ENCODE results near the gene WNK1. TPM values are rescaled to one million over a fixed set of nuclear protein-coding genes. Genes with fewer than 3 reads are reported as not detected.

Gene WNK1
- polyA plus RNA-seq, 4 donors: 12.7 to 48.4 (median 20.2) TPM

- peaks cover 9 to 31% (median 20%) of the 10 kb centered on the region in 3 donors for H3K36me3 ChIP-seq (ENCODE audit: control insufficient read depth in 3 of 3, insufficient read depth in 2 of 3, low read depth in 1 of 3, low read length in 3 of 3)
- no peak overlapping the region for H3K27ac ChIP-seq (ENCODE audit: low read depth in 1 of 3, low read length in 2 of 3)
- 66 to 79% (median 74%) methylated on average over 1 of the region's 1 CpG for WGBS, 3 donors
- H3K4me1 ChIP-seq (ENCODE audit: control insufficient read depth in 3 of 3, insufficient read depth in 2 of 3, low read depth in 1 of 3, low read length in 2 of 3): no peaks in the 10 kb centered on the region
- H3K9me3 ChIP-seq (ENCODE audit: control insufficient read depth in 2 of 2, insufficient read depth in 1 of 2, low read depth in 1 of 2, low read length in 1 of 2): no peaks in the 10 kb centered on the region
- DNase-seq (no peak), FAIRE-seq (no peak)
- no peaks in the 10 kb centered on the region for H3K27me3 ChIP-seq (ENCODE audit: control insufficient read depth in 3 of 3, insufficient read depth in 3 of 3, low read length in 3 of 3)
- H3K4me3 ChIP-seq (ENCODE audit: low read depth in 1 of 3, low read length in 3 of 3): no peak overlapping the region
Measured at GRCh38 chr12:865614-866013, 113.2 kb downstream of the WNK1 start.

- Histone ChIP-seq H3K27ac (ENCODE audit: low read depth in 1 of 3, low read length in 2 of 3) (no peak overlapping the region), H3K4me1 (ENCODE audit: control insufficient read depth in 3 of 3, insufficient read depth in 2 of 3, low read depth in 1 of 3, low read length in 2 of 3) (no peaks in the 10 kb centered on the region), H3K4me3 (ENCODE audit: low read depth in 1 of 3, low read length in 3 of 3) (no peak overlapping the region), H3K36me3 (ENCODE audit: control insufficient read depth in 3 of 3, insufficient read depth in 2 of 3, low read depth in 1 of 3, low read length in 3 of 3) (peaks cover 9 to 34% (median 12%) of the 10 kb centered on the region in 3 donors), H3K9me3 (ENCODE audit: control insufficient read depth in 2 of 2, insufficient read depth in 1 of 2, low read depth in 1 of 2, low read length in 1 of 2) (no peaks in the 10 kb centered on the region), H3K27me3 (ENCODE audit: control insufficient read depth in 3 of 3, insufficient read depth in 3 of 3, low read length in 3 of 3) (no peaks in the 10 kb centered on the region)
- WGBS, 3 donors: 95 to 98% (median 95%) methylated on average over 5 of the region's 5 CpGs
- DNase-seq (no peak), FAIRE-seq (no peak)
Measured at GRCh38 chr12:867905-868304, 115.5 kb downstream of the WNK1 start.

GRCh38 chr12:868722-869121 is 116.3 kb downstream of the WNK1 start:
- Histone ChIP-seq H3K4me1 (ENCODE audit: control insufficient read depth in 3 of 3, insufficient read depth in 2 of 3, low read depth in 1 of 3, low read length in 2 of 3) (no peaks in the 10 kb centered on the region), H3K4me3 (ENCODE audit: low read depth in 1 of 3, low read length in 3 of 3) (no peak overlapping the region), H3K9me3 (ENCODE audit: control insufficient read depth in 2 of 2, insufficient read depth in 1 of 2, low read depth in 1 of 2, low read length in 1 of 2) (no peaks in the 10 kb centered on the region), H3K27ac (ENCODE audit: low read depth in 1 of 3, low read length in 2 of 3) (no peak overlapping the region), H3K36me3 (ENCODE audit: control insufficient read depth in 3 of 3, insufficient read depth in 2 of 3, low read depth in 1 of 3, low read length in 3 of 3) (peaks cover 9 to 34% (median 12%) of the 10 kb centered on the region in 3 donors), H3K27me3 (ENCODE audit: control insufficient read depth in 3 of 3, insufficient read depth in 3 of 3, low read length in 3 of 3) (no peaks in the 10 kb centered on the region)
- DNase-seq: no peak
- no peak for FAIRE-seq
- WGBS, 3 donors: 76 to 84% (median 77%) methylated on average over 3 of the region's 3 CpGs

- H3K36me3 ChIP-seq (ENCODE audit: control insufficient read depth in 3 of 3, insufficient read depth in 2 of 3, low read depth in 1 of 3, low read length in 3 of 3): peaks cover 9 to 27% (median 10%) of the 10 kb centered on the region in 3 donors
- H3K9me3 ChIP-seq (ENCODE audit: control insufficient read depth in 2 of 2, insufficient read depth in 1 of 2, low read depth in 1 of 2, low read length in 1 of 2): no peaks in the 10 kb centered on the region
- no peaks in the 10 kb centered on the region for H3K4me1 ChIP-seq (ENCODE audit: control insufficient read depth in 3 of 3, insufficient read depth in 2 of 3, low read depth in 1 of 3, low read length in 2 of 3)
- no peak overlapping the region for H3K4me3 ChIP-seq (ENCODE audit: low read depth in 1 of 3, low read length in 3 of 3)
- DNase-seq (peak in 1 of 2 donors; percentile 6), FAIRE-seq (no peak)
- no peaks in the 10 kb centered on the region for H3K27me3 ChIP-seq (ENCODE audit: control insufficient read depth in 3 of 3, insufficient read depth in 3 of 3, low read length in 3 of 3)
- H3K27ac ChIP-seq (ENCODE audit: low read depth in 1 of 3, low read length in 2 of 3): no peak overlapping the region
- WGBS, 3 donors: 64 to 94% (median 71%) methylated on average over 1 of the region's 1 CpG
Measured at GRCh38 chr12:870378-870777, 118.0 kb downstream of the WNK1 start.

GRCh38 chr12:873954-874353 is 121.6 kb downstream of the WNK1 start:
- FAIRE-seq: no peak
- peaks cover 0 to 13% (median 9%) of the 10 kb centered on the region in 3 donors for H3K36me3 ChIP-seq (ENCODE audit: control insufficient read depth in 3 of 3, insufficient read depth in 2 of 3, low read depth in 1 of 3, low read length in 3 of 3)

GRCh38 chr12:879641-880040 is 127.3 kb downstream of the WNK1 start:
- 88 to 96% (median 96%) methylated on average over 5 of the region's 5 CpGs for WGBS, 3 donors
- no peak for FAIRE-seq
- peaks cover 16 to 22% (median 18%) of the 10 kb centered on the region in 3 donors for H3K36me3 ChIP-seq (ENCODE audit: control insufficient read depth in 3 of 3, insufficient read depth in 2 of 3, low read depth in 1 of 3, low read length in 3 of 3)

More at GRCh38 chr12:873954-874353, 121.6 kb downstream of the WNK1 start:
- Histone ChIP-seq H3K9me3 (ENCODE audit: control insufficient read depth in 2 of 2, insufficient read depth in 1 of 2, low read depth in 1 of 2, low read length in 1 of 2) (no peaks in the 10 kb centered on the region), H3K27me3 (ENCODE audit: control insufficient read depth in 3 of 3, insufficient read depth in 3 of 3, low read length in 3 of 3) (no peaks in the 10 kb centered on the region), H3K27ac (ENCODE audit: low read depth in 1 of 3, low read length in 2 of 3) (no peak overlapping the region), H3K4me3 (ENCODE audit: low read depth in 1 of 3, low read length in 3 of 3) (no peak overlapping the region), H3K4me1 (ENCODE audit: control insufficient read depth in 3 of 3, insufficient read depth in 2 of 3, low read depth in 1 of 3, low read length in 2 of 3) (no peaks in the 10 kb centered on the region)
- 57 to 77% (median 57%) methylated on average over 2 of the region's 2 CpGs for WGBS, 3 donors
- DNase-seq: peak in 1 of 2 donors; percentile 36

GRCh38 chr12:880656-881055 is 128.3 kb downstream of the WNK1 start:
- H3K36me3 ChIP-seq (ENCODE audit: control insufficient read depth in 3 of 3, insufficient read depth in 2 of 3, low read depth in 1 of 3, low read length in 3 of 3): peaks cover 20 to 30% (median 28%) of the 10 kb centered on the region in 3 donors
- H3K9me3 ChIP-seq (ENCODE audit: control insufficient read depth in 2 of 2, insufficient read depth in 1 of 2, low read depth in 1 of 2, low read length in 1 of 2): no peaks in the 10 kb centered on the region
- H3K27ac ChIP-seq (ENCODE audit: low read depth in 1 of 3, low read length in 2 of 3): no peak overlapping the region
- 79 to 80% (median 80%) methylated on average over 4 of the region's 4 CpGs for WGBS, 3 donors
- H3K27me3 ChIP-seq (ENCODE audit: control insufficient read depth in 3 of 3, insufficient read depth in 3 of 3, low read length in 3 of 3): no peaks in the 10 kb centered on the region
- no peak overlapping the region for H3K4me3 ChIP-seq (ENCODE audit: low read depth in 1 of 3, low read length in 3 of 3)
- FAIRE-seq (no peak), DNase-seq (no peak)
- H3K4me1 ChIP-seq (ENCODE audit: control insufficient read depth in 3 of 3, insufficient read depth in 2 of 3, low read depth in 1 of 3, low read length in 2 of 3): no peaks in the 10 kb centered on the region

More at GRCh38 chr12:879641-880040, 127.3 kb downstream of the WNK1 start:
- no peaks in the 10 kb centered on the region for H3K27me3 ChIP-seq (ENCODE audit: control insufficient read depth in 3 of 3, insufficient read depth in 3 of 3, low read length in 3 of 3)
- no peak overlapping the region for H3K27ac ChIP-seq (ENCODE audit: low read depth in 1 of 3, low read length in 2 of 3)
- H3K4me3 ChIP-seq (ENCODE audit: low read depth in 1 of 3, low read length in 3 of 3): no peak overlapping the region
- H3K9me3 ChIP-seq (ENCODE audit: control insufficient read depth in 2 of 2, insufficient read depth in 1 of 2, low read depth in 1 of 2, low read length in 1 of 2): no peaks in the 10 kb centered on the region
- H3K4me1 ChIP-seq (ENCODE audit: control insufficient read depth in 3 of 3, insufficient read depth in 2 of 3, low read depth in 1 of 3, low read length in 2 of 3): no peaks in the 10 kb centered on the region
- no peak for DNase-seq

GRCh38 chr12:884746-885414 is 132.5 kb downstream of the WNK1 start:
- Histone ChIP-seq H3K27me3 (ENCODE audit: control insufficient read depth in 3 of 3, insufficient read depth in 3 of 3, low read length in 3 of 3) (no peaks in the 10 kb centered on the region), H3K27ac (ENCODE audit: low read depth in 1 of 3, low read length in 2 of 3) (no peak overlapping the region), H3K4me1 (ENCODE audit: control insufficient read depth in 3 of 3, insufficient read depth in 2 of 3, low read depth in 1 of 3, low read length in 2 of 3) (no peaks in the 10 kb centered on the region), H3K4me3 (ENCODE audit: low read depth in 1 of 3, low read length in 3 of 3) (no peak overlapping the region), H3K9me3 (ENCODE audit: control insufficient read depth in 2 of 2, insufficient read depth in 1 of 2, low read depth in 1 of 2, low read length in 1 of 2) (no peaks in the 10 kb centered on the region), H3K36me3 (ENCODE audit: control insufficient read depth in 3 of 3, insufficient read depth in 2 of 3, low read depth in 1 of 3, low read length in 3 of 3) (peaks cover 18 to 33% (median 33%) of the 10 kb centered on the region in 3 donors)
- WGBS, 3 donors: 89 to 94% (median 94%) methylated on average over 5 of the region's 5 CpGs
- DNase-seq (no peak), FAIRE-seq (no peak)

- no peak overlapping the region for H3K27ac ChIP-seq (ENCODE audit: low read depth in 1 of 3, low read length in 2 of 3)
- H3K36me3 ChIP-seq (ENCODE audit: control insufficient read depth in 3 of 3, insufficient read depth in 2 of 3, low read depth in 1 of 3, low read length in 3 of 3): peaks cover 17 to 33% (median 30%) of the 10 kb centered on the region in 3 donors
- no peaks in the 10 kb centered on the region for H3K4me1 ChIP-seq (ENCODE audit: control insufficient read depth in 3 of 3, insufficient read depth in 2 of 3, low read depth in 1 of 3, low read length in 2 of 3)
- no peaks in the 10 kb centered on the region for H3K27me3 ChIP-seq (ENCODE audit: control insufficient read depth in 3 of 3, insufficient read depth in 3 of 3, low read length in 3 of 3)
- DNase-seq (no peak), FAIRE-seq (no peak)
- 94 to 100% (median 96%) methylated on average over 2 of the region's 2 CpGs for WGBS, 3 donors
- no peaks in the 10 kb centered on the region for H3K9me3 ChIP-seq (ENCODE audit: control insufficient read depth in 2 of 2, insufficient read depth in 1 of 2, low read depth in 1 of 2, low read length in 1 of 2)
- no peak overlapping the region for H3K4me3 ChIP-seq (ENCODE audit: low read depth in 1 of 3, low read length in 3 of 3)
Measured at GRCh38 chr12:885701-886100, 133.3 kb downstream of the WNK1 start.
